Naive thymus-derived CD4-positive, alpha-beta T cell (primary cell): ENCODE measurements around the gene GFY. TPM values are rescaled to one million over a fixed set of nuclear protein-coding genes. Genes with fewer than 3 reads are reported as not detected.

Experiments used
- polyA plus RNA-seq, 2 donors: library from polyadenylated mRNA; unstranded; fragments of 300-500 nt; fragmentation: Illumina TruSeq; gene quantifications; one replicate each; pipeline ENCODE4 v1.2.3, GENCODE V29; 2021
- total RNA-seq, 6 experiments: library from RNA in 5 of 6; stranded (reverse) in 5 of 6; gene quantifications; 1 replicate in 5 of 6; 2 replicates in 1 of 6; pipeline ENCODE4 v1.2.3 and lab custom pipeline; 2021 to 2026

The GFY gene
- total and polyA plus RNA-seq, 7 experiments from 2014 or later: not detected

Other genes with a start within 250 kb of the GFY start
- gene SLC6A16, start 100.2 kb upstream of the GFY start, total RNA-seq: 1 to 10 TPM; 3.6 to 6.1 (median 5.3) TPM
- gene SLC6A16, start 100.2 kb upstream of the GFY start, polyA plus RNA-seq: 1 to 10 TPM; 1.6 to 3.3 TPM
- gene CD37, start 90.0 kb upstream of the GFY start, total RNA-seq: 100 to 1,000 TPM; 269 to 416 (median 345) TPM
- 100 to 1,000 TPM; 192 to 226 TPM for gene CD37, start 90.0 kb upstream of the GFY start, polyA plus RNA-seq
- under 1 TPM in 1 of 5 experiments, not detected in 4; 0.29 TPM for gene TEAD2, start 63.0 kb upstream of the GFY start, total RNA-seq
- not detected for gene TEAD2, start 63.0 kb upstream of the GFY start, polyA plus RNA-seq
- gene DKKL1, start 61.5 kb upstream of the GFY start, total RNA-seq: not detected
- not detected for gene DKKL1, start 61.5 kb upstream of the GFY start, polyA plus RNA-seq
- under 1 TPM in 3 of 5 experiments, not detected in 2; 0.27 to 0.97 (median 0.42) TPM for gene KASH5, start 37.1 kb upstream of the GFY start, total RNA-seq
- gene KASH5, start 37.1 kb upstream of the GFY start, polyA plus RNA-seq: not detected
- not detected for gene PTH2, start 1.9 kb upstream of the GFY start, total RNA-seq
- gene PTH2, start 1.9 kb upstream of the GFY start, polyA plus RNA-seq: not detected
- under 1 TPM in 2 of 5 experiments, not detected in 3; 0.12 to 0.22 TPM for gene SLC17A7, start 16.1 kb downstream of the GFY start, total RNA-seq
- not detected for gene SLC17A7, start 16.1 kb downstream of the GFY start, polyA plus RNA-seq
- gene PIH1D1, start 26.4 kb downstream of the GFY start, total RNA-seq: 100 to 1,000 TPM; 136 to 183 (median 159) TPM
- gene PIH1D1, start 26.4 kb downstream of the GFY start, polyA plus RNA-seq: 10 to 100 TPM; 62.7 to 91.8 TPM
- gene ALDH16A1, start 27.8 kb downstream of the GFY start, total RNA-seq: 10 to 100 TPM; 27.6 to 38.1 (median 33.3) TPM
- 10 to 100 TPM; 28.3 to 37.8 TPM for gene ALDH16A1, start 27.8 kb downstream of the GFY start, polyA plus RNA-seq
- 100 to 1,000 TPM in 3 of 5 experiments, 10 to 100 TPM in 2; 90.6 to 401 (median 280) TPM for gene FLT3LG, start 48.8 kb downstream of the GFY start, total RNA-seq
- 100 to 1,000 TPM; 148 to 168 TPM for gene FLT3LG, start 48.8 kb downstream of the GFY start, polyA plus RNA-seq
- 1,000 to 10,000 TPM; 2,467 to 6,044 (median 5,762) TPM for gene RPL13A, start 62.2 kb downstream of the GFY start, total RNA-seq
- gene RPL13A, start 62.2 kb downstream of the GFY start, polyA plus RNA-seq: 1,000 to 10,000 TPM; 3,356 to 4,438 TPM
- gene RPS11, start 71.0 kb downstream of the GFY start, total RNA-seq: 1,000 to 10,000 TPM; 2,065 to 3,362 (median 2,972) TPM
- gene RPS11, start 71.0 kb downstream of the GFY start, polyA plus RNA-seq: 1,000 to 10,000 TPM; 2,125 to 2,254 TPM
- 100 to 1,000 TPM in 1 of 5 experiments, 10 to 100 TPM in 3, 1 to 10 TPM in 1; 8.2 to 177 (median 47.5) TPM for gene FCGRT, start 87.3 kb downstream of the GFY start, total RNA-seq
- 100 to 1,000 TPM; 117 to 129 TPM for gene FCGRT, start 87.3 kb downstream of the GFY start, polyA plus RNA-seq
- gene RCN3, start 102.6 kb downstream of the GFY start, total RNA-seq: 10 to 100 TPM in 1 of 5 experiments, 1 to 10 TPM in 4; 1.9 to 14.5 (median 3.5) TPM
- 10 to 100 TPM in 1 of 2 donors, 1 to 10 TPM in 1; 6.9 to 12.3 TPM for gene RCN3, start 102.6 kb downstream of the GFY start, polyA plus RNA-seq
- gene NOSIP, start 155.2 kb downstream of the GFY start, total RNA-seq: 100 to 1,000 TPM; 222 to 267 (median 228) TPM
- 1,000 to 10,000 TPM in 1 of 2 donors, 100 to 1,000 TPM in 1; 933 to 1,232 TPM for gene NOSIP, start 155.2 kb downstream of the GFY start, polyA plus RNA-seq
- gene PRRG2, start 155.9 kb downstream of the GFY start, total RNA-seq: 1 to 10 TPM in 2 of 5 experiments, under 1 TPM in 3; 0.44 to 2.9 (median 0.58) TPM
- under 1 TPM in 1 of 2 donors, not detected in 1; 0.30 TPM for gene PRRG2, start 155.9 kb downstream of the GFY start, polyA plus RNA-seq
- 10 to 100 TPM; 45.6 to 69.4 (median 60.0) TPM for gene PRR12, start 165.8 kb downstream of the GFY start, total RNA-seq
- under 1 TPM; 0.25 to 0.74 TPM for gene PRR12, start 165.8 kb downstream of the GFY start, polyA plus RNA-seq
- gene RRAS, start 214.8 kb downstream of the GFY start, total RNA-seq: 10 to 100 TPM; 11.0 to 18.6 (median 13.8) TPM
- gene RRAS, start 214.8 kb downstream of the GFY start, polyA plus RNA-seq: 10 to 100 TPM; 31.8 to 37.0 TPM
- gene SCAF1, start 216.8 kb downstream of the GFY start, total RNA-seq: 10 to 100 TPM; 35.0 to 74.9 (median 48.8) TPM
- 1 to 10 TPM; 1.4 to 3.7 TPM for gene SCAF1, start 216.8 kb downstream of the GFY start, polyA plus RNA-seq
- 100 to 1,000 TPM; 176 to 346 (median 212) TPM for gene IRF3, start 240.5 kb downstream of the GFY start, total RNA-seq
- gene IRF3, start 240.5 kb downstream of the GFY start, polyA plus RNA-seq: 10 to 100 TPM; 55.5 to 80.7 TPM
- gene BCL2L12, start 240.5 kb downstream of the GFY start, total RNA-seq: 10 to 100 TPM; 11.3 to 57.2 (median 22.6) TPM
- 10 to 100 TPM; 11.4 to 14.8 TPM for gene BCL2L12, start 240.5 kb downstream of the GFY start, polyA plus RNA-seq